ENCODE measurements around the gene RXRB. TPM values are rescaled to one million over a fixed set of nuclear protein-coding genes. Genes with fewer than 3 reads are reported as not detected.
A peak's percentile ranks its signal among the peaks of the same experiment; 100 is the strongest.

The RXRB gene
- polyA plus RNA-seq, 3 donors, result 4.5 to 74.5 (median 5.1) TPM

- 3% methylated on average over 12 of the region's 14 CpGs for WGBS (ENCODE audit: insufficient coverage)
- H3K4me3 ChIP-seq (replicated peaks in 1 of 3; ENCODE audit: low read depth in 2 of 3, low read length in 3 of 3), result peak overlapping the region; percentile 83 to 96 (median 95)
- H3K4me2 ChIP-seq (replicated peaks; ENCODE audit: extremely low read depth, low read length, poor library complexity, severe bottlenecking), result peak overlapping the region; percentile 93
- Mint-ChIP-seq H3K27me3 (ENCODE audit: low read depth in 3 of 3) (peaks cover 0 to 9% (median 2%) of the 10 kb centered on the region in 3 donors), H3K4me3 (peak overlapping the region; percentile 94 to 96), H3K27ac (peak overlapping the region; percentile 95 to 99 (median 97)), H3K36me3 (peaks cover 38 to 45% of the 10 kb centered on the region in 2 donors), H3K4me1 (peaks cover 63% of the 10 kb centered on the region), H3K9me3 (peaks cover 0 to 3% (median 0%) of the 10 kb centered on the region in 7 donors)
- H3K36me3 ChIP-seq (replicated peaks in 1 of 2; ENCODE audit: control insufficient read depth in 1 of 2, insufficient read depth in 2 of 2, low read length in 2 of 2), result peaks cover 33 to 35% of the 10 kb centered on the region in 2 donors
- H3K9me3 ChIP-seq (replicated peaks in 1 of 2; ENCODE audit: control insufficient read depth in 1 of 2, insufficient read depth in 1 of 2, low read length in 2 of 2), result no peaks in the 10 kb centered on the region
- TF ChIP-seq CTCF (IDR thresholded peaks at IDR 0.05), result no peak
- H3K4me1 ChIP-seq (ENCODE audit: control insufficient read depth in 1 of 2, insufficient read depth in 2 of 2, low read length in 2 of 2), result peaks cover 40 to 53% of the 10 kb centered on the region in 2 donors
- H4K20me1 ChIP-seq (ENCODE audit: insufficient read depth, low read length), result peaks cover 48% of the 10 kb centered on the region
- H3K27ac ChIP-seq (ENCODE audit: low read depth in 1 of 2, low read length in 2 of 2), result peak overlapping the region; percentile 94
- peak overlapping the region; percentile 94 for H3K9ac ChIP-seq (ENCODE audit: insufficient read depth, low read length, poor library complexity, severe bottlenecking)
- no peaks in the 10 kb centered on the region for H3K27me3 ChIP-seq (ENCODE audit: control insufficient read depth in 2 of 2, insufficient read depth in 2 of 2, low read length in 2 of 2)
- intact Hi-C loops (cut with micrococcal nuclease), result loop anchor here (2.0 to 10.0 kb wide), 4 partner anchors 48 to 214 kb away; partner anchors contain the start of genes RGL2 (in 2 of the 2), CUTA (in 1 of the 2) and PHF1 (in 1 of the 2)
- DNase-seq, result peak in 1 of 3 donors; percentile 27
- H3K79me2 ChIP-seq (ENCODE audit: insufficient read depth, low read length), result peaks cover 50% of the 10 kb centered on the region
- H2AFZ ChIP-seq (ENCODE audit: insufficient read depth, low read depth, low read length, poor library complexity, severe bottlenecking), result peak overlapping the region; percentile 96
These were observed 681 bp upstream of the RXRB start for GRCh38 chr6:33201147-33201545.

GRCh38 chr6:33199687-33200218, 712 bp downstream of the RXRB start:
- Histone ChIP-seq H3K9me3 (replicated peaks in 1 of 2; ENCODE audit: control insufficient read depth in 1 of 2, insufficient read depth in 1 of 2, low read length in 2 of 2) (no peaks in the 10 kb centered on the region), H3K4me3 (replicated peaks in 1 of 3; ENCODE audit: low read depth in 2 of 3, low read length in 3 of 3) (peak overlapping the region; percentile 83 to 96 (median 95)), H4K20me1 (ENCODE audit: insufficient read depth, low read length) (peaks cover 62% of the 10 kb centered on the region), H3K27me3 (ENCODE audit: control insufficient read depth in 2 of 2, insufficient read depth in 2 of 2, low read length in 2 of 2) (no peaks in the 10 kb centered on the region), H3K36me3 (replicated peaks in 1 of 2; ENCODE audit: control insufficient read depth in 1 of 2, insufficient read depth in 2 of 2, low read length in 2 of 2) (peaks cover 47 to 49% of the 10 kb centered on the region in 2 donors), H3K79me2 (ENCODE audit: insufficient read depth, low read length) (peaks cover 50% of the 10 kb centered on the region), H3K27ac (ENCODE audit: low read depth in 1 of 2, low read length in 2 of 2) (peak overlapping the region; percentile 94), H2AFZ (ENCODE audit: insufficient read depth, low read depth, low read length, poor library complexity, severe bottlenecking) (peak overlapping the region; percentile 96), H3K9ac (ENCODE audit: insufficient read depth, low read length, poor library complexity, severe bottlenecking) (peak overlapping the region; percentile 94), H3K4me2 (replicated peaks; ENCODE audit: extremely low read depth, low read length, poor library complexity, severe bottlenecking) (peak overlapping the region; percentile 93), H3K4me1 (ENCODE audit: control insufficient read depth in 1 of 2, insufficient read depth in 2 of 2, low read length in 2 of 2) (peaks cover 34 to 46% of the 10 kb centered on the region in 2 donors)
- DNase-seq, result peak in 2 of 3 donors; percentile 58 to 67
- peaks cover 0 to 3% (median 0%) of the 10 kb centered on the region in 7 donors for H3K9me3 Mint-ChIP-seq
- H3K4me3 Mint-ChIP-seq, result peak overlapping the region; percentile 85 to 94
- intact Hi-C loops (cut with micrococcal nuclease), result loop anchor here (2.0 to 10.0 kb wide), 5 partner anchors 45 to 215 kb away; partner anchors contain the start of genes RGL2 (in 2 of the 2), CUTA (in 1 of the 2) and PHF1 (in 1 of the 2)
- whole genome bisulfite sequencing (ENCODE audit: insufficient coverage), result 0% methylated on average over 17 of the region's 26 CpGs
- H3K27ac Mint-ChIP-seq, result peak overlapping the region in 6 of 7 donors; percentile 73 to 98 (median 88)
- no peaks in the 10 kb centered on the region for H3K27me3 Mint-ChIP-seq (ENCODE audit: low read depth in 3 of 3)
- peaks cover 54% of the 10 kb centered on the region for H3K4me1 Mint-ChIP-seq
- no peak for TF ChIP-seq CTCF (IDR thresholded peaks at IDR 0.05)
- H3K36me3 Mint-ChIP-seq, result peaks cover 51 to 59% of the 10 kb centered on the region in 2 donors
